GM12878 (cell line): ENCODE data around the gene SEC11A. TPM values are rescaled to one million over a fixed set of nuclear protein-coding genes. Genes with fewer than 3 reads are reported as not detected.
A peak's percentile ranks its signal among the peaks of the same experiment; 100 is the strongest.

Experiments used
- ATAC-seq: fragments of 200-7000 bp; cut with Tn5 transposase; 3 replicates; pipeline ENCODE4 v1.9.1; 2020; ENCODE audit warnings: mild to moderate bottlenecking, moderate library complexity
- BruUV-seq: library from RNA; stranded (reverse); fragments of 400-500 nt; replicated peaks from 2 replicates; lab custom pipeline; 2021; lab: Mats Ljungman, UMichigan
- CTCF ChIA-PET: fragments of 300-600 bp; sonication (Branson Sonifier 250); formaldehyde crosslinking; extraction: SDS; loops from one replicate; lab custom pipeline; 2021; ENCODE audit warnings: inconsistent platforms; lab: Yijun Ruan, JAX
- POLR2A ChIA-PET: fragments of 350-600 bp; formaldehyde crosslinking; extraction: SDS; loops from one replicate; lab custom pipeline; 2021; ENCODE audit warnings: inconsistent platforms; lab: Charles Lee
- RAD21 ChIA-PET: fragments of 300-600 bp; sonication (Branson Sonifier 250); formaldehyde crosslinking; loops from one replicate; lab custom pipeline; 2023; ENCODE audit warnings: antibody characterized with exemption; ENCODE audit not compliant: unreplicated experiment; lab: Charles Lee
- SMC1A ChIA-PET: fragments of 300-600 bp; sonication (Branson Sonifier 250); formaldehyde crosslinking; loops from one replicate; lab custom pipeline; 2023; ENCODE audit not compliant: unreplicated experiment, uncharacterized antibody; lab: Charles Lee
- DNase-seq: peaks from one replicate; pipeline ENCODE4 v3.0.0-alpha.2; 2011; ENCODE audit warnings: low read depth, low spot score
- FAIRE-seq: peaks from 3 replicates; lab custom pipeline; 2011; peaks lifted over from hg19 to GRCh38; lab: Jason Lieb, UNC
- H2AFZ ChIP-seq: 2 replicates; pipeline ENCODE4 v1.6.0; 2011; ENCODE audit warnings: low read depth, low read length, control low read depth; ENCODE audit not compliant: control insufficient read depth
- H3K27ac ChIP-seq: 2 replicates; pipeline ENCODE4 v1.5.1; 2011; ENCODE audit warnings: control low read depth; ENCODE audit not compliant: control insufficient read depth, insufficient read depth
- H3K27me3 ChIP-seq, 2 experiments: replicated peaks in 1 of 2; 2 replicates each; pipeline versions ENCODE4 v1.6.0 to v1.6.1; 2011; ENCODE audit warnings: low read length in 1 of 2; ENCODE audit not compliant: control insufficient read depth in 2 of 2, insufficient read depth in 2 of 2
- H3K36me3 ChIP-seq, 2 experiments: 2 replicates each; pipeline ENCODE4 v1.5.1; 2011; ENCODE audit warnings: low read length in 1 of 2; ENCODE audit not compliant: control insufficient read depth in 2 of 2, insufficient read depth in 2 of 2
- H3K4me1 ChIP-seq: 2 replicates; pipeline ENCODE4 v1.6.1; 2011; ENCODE audit warnings: mild to moderate bottlenecking, low read length, moderate library complexity, mixed read lengths; ENCODE audit not compliant: control insufficient read depth, insufficient read depth
- H3K4me2 ChIP-seq: 2 replicates; pipeline ENCODE4 v1.6.0; 2011; ENCODE audit warnings: control low read depth; ENCODE audit not compliant: control insufficient read depth, insufficient read depth
- H3K4me3 ChIP-seq: fragments of 200-600 bp; sonication (generic); 2 replicates; pipeline ENCODE4 v1.5.1; 2016
- H3K79me2 ChIP-seq: 2 replicates; pipeline ENCODE4 v1.6.0; 2011; ENCODE audit warnings: low read length; ENCODE audit not compliant: control insufficient read depth, insufficient read depth
- H3K9ac ChIP-seq: 2 replicates; pipeline ENCODE4 v1.8.0; 2011; ENCODE audit warnings: low read length, control low read depth, mixed read lengths; ENCODE audit not compliant: control insufficient read depth, insufficient read depth
- H3K9me3 ChIP-seq: replicated peaks from 3 replicates; pipeline ENCODE4 v1.5.1; 2011; ENCODE audit warnings: mild to moderate bottlenecking, low read length; ENCODE audit not compliant: control insufficient read depth, insufficient read depth
- H4K20me1 ChIP-seq: 2 replicates; pipeline ENCODE4 v1.6.0; 2011; ENCODE audit not compliant: control insufficient read depth, insufficient read depth
- ASH2L ChIP-seq: fragments of 300-600, 200-600 bp; sonication (generic); IDR thresholded peaks from 2 replicates; pipeline ENCODE4 v1.6.1; 2017; ENCODE audit warnings: low read depth, mild to moderate bottlenecking, borderline replicate concordance
- CREB1 ChIP-seq: IDR thresholded peaks from 2 replicates; pipeline ENCODE4 v1.6.1; 2012; ENCODE audit warnings: low read depth, mild to moderate bottlenecking, inconsistent platforms
- IRF4 ChIP-seq: IDR thresholded peaks from 2 replicates; pipeline ENCODE4 v1.6.1; 2011; ENCODE audit warnings: low read depth, low read length
- LARP7 ChIP-seq: fragments of 450-650 bp; IDR thresholded peaks from 2 replicates; pipeline ENCODE4 v1.6.1; 2017; ENCODE audit warnings: mild to moderate bottlenecking
- NFIC ChIP-seq: IDR thresholded peaks from 2 replicates; pipeline ENCODE4 v1.6.1; 2012; ENCODE audit warnings: low read depth, mild to moderate bottlenecking, inconsistent platforms, low read length, moderate library complexity
- RFX5 ChIP-seq: IDR thresholded peaks from 2 replicates; pipeline ENCODE4 v1.6.1; 2011; ENCODE audit warnings: low read depth, low read length, improper control_type of control experiment
- SUZ12 ChIP-seq: fragments of 200-600 bp; sonication (generic); IDR thresholded peaks from one replicate; pipeline ENCODE4 v1.6.1; 2018; ENCODE audit warnings: antibody characterized with exemption, mild to moderate bottlenecking; ENCODE audit not compliant: unreplicated experiment
- ZNF622 ChIP-seq: fragments of 450-650 bp; IDR thresholded peaks from 2 replicates; pipeline ENCODE4 v1.6.1; 2017; ENCODE audit warnings: mild to moderate bottlenecking, inconsistent platforms
- WGBS: methylation state at CpG from one replicate; pipeline ENCODE4 v1.1.6; 2016; ENCODE audit warnings: low lambda C conversion rate; ENCODE audit not compliant: insufficient replicate concordance, insufficient coverage; ENCODE audit errors: missing lambda C conversion rate; 5-methylcytosine and 5-hydroxymethylcytosine counted together
- in situ Hi-C: fragments of 300-500 bp; cut with MboI; formaldehyde crosslinking; loops from 9 replicates; pipeline ENCODE4 v1.14.3; 2018; ENCODE audit warnings: mixed read lengths
- intact Hi-C: fragments of 100-400 bp; cut with micrococcal nuclease; formaldehyde crosslinking; loops from one replicate; pipeline ENCODE4 v1.14.2; 2022; ENCODE audit not compliant: unreplicated experiment
- polyA plus RNA-seq, 11 experiments: library from polyadenylated mRNA; depleted of rRNA in 4 of 11; unstranded in 6 of 11; stranded (reverse) in 5 of 11; fragments of >200 nt; fragmentation: Nextera tagmentation in 4 of 11; fragmentation: Illumina TruSeq in 1 of 11; extraction: Ambion mirVana in 4 of 11; extraction: Trizol in 1 of 11; gene quantifications; 1 replicate in 1 of 11; 2 replicates in 10 of 11; pipeline versions ENCODE4 v1.2.1 to v1.2.3, GENCODE V29; 2011 to 2016; ENCODE audit warnings: inconsistent platforms in 2 of 11, missing spikeins in 2 of 11, low read depth in 1 of 11
- total RNA-seq, 4 experiments: library from RNA; depleted of rRNA in 3 of 4; stranded (reverse); fragments of >200 nt in 3 of 4; fragmentation: Illumina TruSeq in 1 of 4; extraction: Trizol in 1 of 4; gene quantifications; 2 replicates each; pipeline versions ENCODE4 v1.2.1 to v1.2.3, GENCODE V29; 2013 to 2021
- TF ChIP-seq, protein P1 (sequence below): IDR thresholded peaks from 2 replicates; pipeline ENCODE4 v1.6.1; 2011; ENCODE audit warnings: low read depth, mild to moderate bottlenecking, low read length, moderate library complexity, borderline replicate concordance; ENCODE audit errors: extremely low read depth

The SEC11A gene
- total and polyA plus RNA-seq, 10 of the 15 experiments (the other 5 are each of a cell fraction or from before 2014, with no cell fraction given) = 99.2 to 159 (median 143) TPM

DNA sequence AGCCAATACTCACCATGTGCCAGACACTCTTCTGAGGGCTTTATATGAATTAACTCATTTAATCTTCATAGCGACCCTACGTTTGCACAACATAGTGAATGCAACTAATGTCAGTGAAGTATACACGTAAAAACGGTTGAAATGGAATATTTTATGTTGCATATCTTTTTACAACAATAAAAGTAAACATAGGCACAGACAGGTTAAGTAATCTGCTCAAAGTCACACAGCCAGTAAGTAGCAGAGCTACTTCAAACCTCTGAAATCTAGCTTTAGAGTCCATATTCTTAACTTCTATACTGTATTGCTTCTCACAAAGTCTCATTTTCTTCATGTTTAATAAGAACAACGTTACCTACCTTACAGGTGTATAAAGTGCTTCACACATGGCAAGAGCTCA, 1.6 kb downstream of the SEC11A start:
- POLR2A ChIA-PET = interaction anchor here (0.5 to 1.0 kb wide), 6 partner anchors 13 to 121 kb away, joined by 3 to 8 read pairs (median 3); no protein-coding TSS in a partner anchor
- CTCF ChIA-PET = interaction anchor here (0.9 to 5.2 kb wide), 7 partner anchors 18 to 214 kb away, joined by 3 to 35 read pairs (median 3); no protein-coding TSS in a partner anchor
- no TSS peak for BruUV-seq
- no peak for DNase-seq
- no peak overlapping the region for H3K27ac ChIP-seq
- SMC1A ChIA-PET = interaction anchor here (0.8 to 5.7 kb wide), 7 partner anchors 11 to 82 kb away, joined by 3 to 60 read pairs (median 5); no protein-coding TSS in a partner anchor
- peaks cover 20% of the 10 kb centered on the region for H3K4me1 ChIP-seq
- RAD21 ChIA-PET = interaction anchor here (0.6 to 5.7 kb wide), 6 partner anchors 20 to 214 kb away, joined by 3 to 53 read pairs (median 3); no protein-coding TSS in a partner anchor
- intact Hi-C loops (no loop called here), in situ Hi-C loops (no loop called here)
- 87% methylated on average over 5 of the region's 5 CpGs for WGBS
- H3K9ac ChIP-seq = peak overlapping the region; percentile 97
- H3K4me3 ChIP-seq = peak overlapping the region; percentile 70
- ATAC-seq = no peak
- peak overlapping the region; percentile 87 for H3K4me2 ChIP-seq
- peaks cover 8% of the 10 kb centered on the region; the same call in 2 of the 3 replicates for H3K9me3 ChIP-seq
- no peak overlapping the region for H2AFZ ChIP-seq
- TF ChIP-seq ASH2L (no peak), NFIC (no peak), LARP7 (no peak), IRF4 (no peak), SUZ12 (no peak), RFX5 (no peak), ZNF622 (no peak), CREB1 (no peak)
- TF ChIP-seq, protein P1, sequence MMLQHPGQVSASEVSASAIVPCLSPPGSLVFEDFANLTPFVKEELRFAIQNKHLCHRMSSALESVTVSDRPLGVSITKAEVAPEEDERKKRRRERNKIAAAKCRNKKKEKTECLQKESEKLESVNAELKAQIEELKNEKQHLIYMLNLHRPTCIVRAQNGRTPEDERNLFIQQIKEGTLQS = no peak
- no peaks in the 10 kb centered on the region for H3K27me3 ChIP-seq
- FAIRE-seq = no peak
- peaks cover 0 to 9% of the 10 kb centered on the region in 2 experiments for H3K36me3 ChIP-seq
- H4K20me1 ChIP-seq = no peaks in the 10 kb centered on the region
- peaks cover 51% of the 10 kb centered on the region for H3K79me2 ChIP-seq
